Prostate gland (tissue), 2 donors: ENCODE results near the gene RCN1. TPM values are rescaled to one million over a fixed set of nuclear protein-coding genes. Genes with fewer than 3 reads are reported as not detected.

ENCODE experiments used
- DNase-seq: peaks from one replicate; pipeline ENCODE4 v3.0.0-alpha.2; 2019; ENCODE audit warnings: low spot score
- H3K27ac ChIP-seq, 2 donors: fragments of 200-600 bp; sonication (generic); 2 replicates each; pipeline ENCODE4 v1.5.1; 2017 to 2019
- H3K27me3 ChIP-seq: fragments of 200-600 bp; sonication (generic); replicated peaks from 2 replicates; pipeline ENCODE4 v1.5.1; 2019; ENCODE audit not compliant: insufficient read depth
- H3K36me3 ChIP-seq, 2 donors: fragments of 200-600 bp; sonication (generic); 1 replicate in 1 of 2; 2 replicates in 1 of 2; pipeline versions ENCODE4 v1.5.1 to v1.8.1; 2017 to 2019
- H3K4me1 ChIP-seq: fragments of 200-600 bp; sonication (generic); replicated peaks from 2 replicates; pipeline ENCODE4 v1.5.1; 2019
- H3K4me3 ChIP-seq, 2 donors: fragments of 200-600 bp; sonication (generic); 2 replicates each; pipeline ENCODE4 v1.5.1; 2017 to 2019
- H3K9me3 ChIP-seq: fragments of 200-600 bp; sonication (generic); 2 replicates; pipeline ENCODE4 v1.5.1; 2017
- CTCF ChIP-seq, 4 experiments: fragments of 200-600 bp in 2 of 4; fragments of 450-650 bp in 2 of 4; sonication (generic) in 2 of 4; IDR thresholded peaks; 1 replicate in 3 of 4; 2 replicates in 1 of 4; pipeline ENCODE4 v1.5.1; 2016 to 2019; ENCODE audit warnings: antibody characterized with exemption in 4 of 4, mild to moderate bottlenecking in 2 of 4, moderate library complexity in 2 of 4
- POLR2A ChIP-seq: fragments of 450-650 bp; IDR thresholded peaks from one replicate; pipeline ENCODE4 v1.6.1; 2016; ENCODE audit warnings: antibody characterized with exemption, mild to moderate bottlenecking
- POLR2AphosphoS5 ChIP-seq: sonication (generic); formaldehyde crosslinking; IDR thresholded peaks from one replicate; pipeline ENCODE4 v1.6.1; 2017; ENCODE audit warnings: antibody characterized with exemption
- WGBS: methylation state at CpG from one replicate; pipeline ENCODE4 v1.1.5; 2018; 5-methylcytosine and 5-hydroxymethylcytosine counted together
- intact Hi-C: fragments of 100-400 bp; cut with DNase I; formaldehyde crosslinking; loops from one replicate; pipeline ENCODE4 v1.14.2; 2022
- total RNA-seq, 2 donors: library from RNA; depleted of rRNA; stranded (reverse); fragments of >200 nt; gene quantifications; one replicate each; pipeline ENCODE4 v1.1.0, GENCODE V29; 2016

Gene RCN1
- total RNA-seq, 2 donors from 2014 or later = 63.6 to 105 TPM

- Histone ChIP-seq H3K36me3 (no peaks in the 10 kb centered on the region), H3K9me3 (no peaks in the 10 kb centered on the region), H3K27me3 (no peaks in the 10 kb centered on the region), H3K27ac (no peak overlapping the region), H3K4me3 (no peak overlapping the region), H3K4me1 (no peaks in the 10 kb centered on the region)
- no peak for DNase-seq
- intact Hi-C loops = no loop called here
- WGBS = 80% methylated on average over 5 of the region's 5 CpGs
- TF ChIP-seq CTCF (IDR thresholded peaks at IDR 0.05) (no peak), POLR2A (no peak), POLR2AphosphoS5 (no peak)
Observed at GRCh38 chr11:32103941-32104340, 13.1 kb downstream of the RCN1 start.

GRCh38 chr11:32105871-32106560, 15.1 kb downstream of the RCN1 start:
- no peaks in the 10 kb centered on the region for H3K27me3 ChIP-seq
- no peaks in the 10 kb centered on the region for H3K36me3 ChIP-seq
- intact Hi-C loops = no loop called here
- no peaks in the 10 kb centered on the region for H3K9me3 ChIP-seq
- no peak overlapping the region for H3K27ac ChIP-seq
- TF ChIP-seq POLR2AphosphoS5 = no peak
- TF ChIP-seq CTCF (IDR thresholded peaks at IDR 0.05) = no peak
- no peak for TF ChIP-seq POLR2A
- no peak overlapping the region for H3K4me3 ChIP-seq
- 85% methylated on average over 7 of the region's 7 CpGs for WGBS
- no peak for DNase-seq
- no peaks in the 10 kb centered on the region for H3K4me1 ChIP-seq

- no peak for DNase-seq
- H3K9me3 ChIP-seq = no peaks in the 10 kb centered on the region
- no peaks in the 10 kb centered on the region for H3K36me3 ChIP-seq
- no peaks in the 10 kb centered on the region for H3K27me3 ChIP-seq
- H3K27ac ChIP-seq = no peak overlapping the region
- H3K4me1 ChIP-seq = no peaks in the 10 kb centered on the region
- WGBS = 67% methylated on average over 6 of the region's 6 CpGs
- intact Hi-C loops = no loop called here
- TF ChIP-seq POLR2AphosphoS5 = no peak
- no peak for TF ChIP-seq CTCF (IDR thresholded peaks at IDR 0.05)
- no peak for TF ChIP-seq POLR2A
- H3K4me3 ChIP-seq = no peak overlapping the region
Observed at GRCh38 chr11:32107647-32108046, 16.8 kb downstream of the RCN1 start.

GRCh38 chr11:32108576-32108975, 17.7 kb downstream of the RCN1 start:
- no peak overlapping the region for H3K4me3 ChIP-seq
- H3K27ac ChIP-seq = no peak overlapping the region
- H3K4me1 ChIP-seq = no peaks in the 10 kb centered on the region
- H3K27me3 ChIP-seq = no peaks in the 10 kb centered on the region
- H3K9me3 ChIP-seq = no peaks in the 10 kb centered on the region
- no peak for DNase-seq
- TF ChIP-seq CTCF (IDR thresholded peaks at IDR 0.05) (no peak), POLR2A (no peak), POLR2AphosphoS5 (no peak)
- no peaks in the 10 kb centered on the region for H3K36me3 ChIP-seq
- intact Hi-C loops = no loop called here

GRCh38 chr11:32109138-32109537, 18.3 kb downstream of the RCN1 start:
- TF ChIP-seq POLR2A (no peak), POLR2AphosphoS5 (no peak), CTCF (IDR thresholded peaks at IDR 0.05) (no peak)
- no peaks in the 10 kb centered on the region for H3K27me3 ChIP-seq
- DNase-seq = no peak
- 73% methylated on average over 4 of the region's 4 CpGs for WGBS
- intact Hi-C loops = no loop called here
- no peak overlapping the region for H3K4me3 ChIP-seq
- no peak overlapping the region for H3K27ac ChIP-seq
- H3K9me3 ChIP-seq = no peaks in the 10 kb centered on the region
- H3K4me1 ChIP-seq = no peaks in the 10 kb centered on the region
- no peaks in the 10 kb centered on the region for H3K36me3 ChIP-seq
